Islet precursor cell (in vitro differentiated cells): ENCODE measurements around the gene PAK1.

Source experiments
- DNase-seq: peaks from one replicate; pipeline ENCODE4 v3.0.0-alpha.2; 2018

PAK1 gene

DNA sequence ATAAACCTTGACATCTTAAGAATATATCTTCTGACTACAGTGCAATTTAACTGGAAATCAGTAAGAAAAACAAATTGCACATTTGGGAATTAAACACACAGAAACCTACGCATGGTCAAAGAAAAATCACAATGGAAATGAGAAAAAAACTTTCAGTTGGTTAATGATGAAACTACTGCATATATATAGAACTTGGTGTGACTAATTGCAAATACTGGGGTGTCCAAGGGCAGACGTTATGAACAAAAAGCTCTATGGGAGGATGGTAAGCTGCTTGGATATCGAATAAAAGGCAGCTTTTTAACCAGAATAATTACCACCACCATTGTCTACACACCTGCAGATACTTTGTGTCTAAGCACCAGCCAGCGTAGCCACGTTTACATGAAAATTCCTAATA, 173.2 kb downstream of the PAK1 start:
- no peak for DNase-seq

DNA sequence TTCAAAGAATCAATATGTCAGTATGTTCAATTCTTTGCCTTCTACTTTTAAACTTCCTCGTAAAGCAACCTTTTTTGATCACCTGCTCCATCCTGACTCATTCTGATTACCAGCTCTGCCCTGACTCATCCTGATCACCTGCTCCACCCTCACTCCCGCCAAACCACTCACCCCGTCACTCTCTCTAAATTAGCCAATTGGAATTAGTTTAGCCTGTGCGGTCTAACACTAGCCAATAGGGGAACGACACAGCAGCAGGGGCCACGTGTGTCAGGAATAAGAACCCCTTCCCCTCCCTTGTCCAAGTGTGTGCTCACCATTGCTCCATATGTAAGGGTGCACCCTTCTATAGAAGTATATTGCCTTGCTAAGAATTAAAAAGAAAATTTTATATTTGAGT, 173.9 kb downstream of the PAK1 start:
- peak; percentile 63 for DNase-seq

DNA sequence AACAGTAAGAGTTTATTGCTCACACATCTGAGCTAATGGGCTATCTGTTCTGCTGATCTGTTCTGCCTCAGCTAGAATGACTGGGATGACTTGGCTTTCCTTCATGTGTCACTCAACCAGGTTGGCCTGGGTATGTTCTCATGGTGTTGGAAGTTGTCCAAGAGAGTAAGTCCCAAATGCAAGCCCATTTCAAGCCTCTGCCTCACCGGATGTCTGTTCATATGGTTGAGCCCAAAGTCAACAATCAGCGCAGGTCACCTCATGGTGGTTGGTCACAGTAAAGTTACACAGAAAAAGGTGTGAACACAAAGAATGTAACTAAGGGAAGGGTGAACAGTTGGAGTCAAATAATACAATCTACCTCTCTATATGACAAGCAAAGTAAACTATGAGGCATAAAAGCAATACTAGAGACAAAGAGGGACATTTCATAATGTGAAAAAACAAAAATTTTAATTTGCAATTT, 174.3 kb downstream of the PAK1 start:
- DNase-seq = no peak

DNA sequence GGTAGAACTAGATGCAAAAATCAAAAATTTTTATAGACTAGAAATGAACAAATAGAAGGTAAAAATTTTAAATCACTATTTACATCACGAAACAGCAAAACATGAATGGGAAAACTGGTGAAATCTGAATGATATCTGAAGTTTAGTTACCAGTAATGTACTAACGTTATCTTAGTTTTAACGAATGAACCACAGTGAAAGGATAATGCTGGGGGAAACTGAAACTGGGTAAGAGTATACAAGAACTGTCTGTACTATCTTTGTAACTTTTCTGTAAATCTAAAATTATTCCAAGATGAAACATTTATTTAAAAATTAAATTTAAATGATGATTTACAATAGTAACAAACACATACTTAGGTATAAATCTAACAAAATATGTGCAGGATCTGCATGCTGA, 179.9 kb downstream of the PAK1 start:
- DNase-seq = no peak

DNA sequence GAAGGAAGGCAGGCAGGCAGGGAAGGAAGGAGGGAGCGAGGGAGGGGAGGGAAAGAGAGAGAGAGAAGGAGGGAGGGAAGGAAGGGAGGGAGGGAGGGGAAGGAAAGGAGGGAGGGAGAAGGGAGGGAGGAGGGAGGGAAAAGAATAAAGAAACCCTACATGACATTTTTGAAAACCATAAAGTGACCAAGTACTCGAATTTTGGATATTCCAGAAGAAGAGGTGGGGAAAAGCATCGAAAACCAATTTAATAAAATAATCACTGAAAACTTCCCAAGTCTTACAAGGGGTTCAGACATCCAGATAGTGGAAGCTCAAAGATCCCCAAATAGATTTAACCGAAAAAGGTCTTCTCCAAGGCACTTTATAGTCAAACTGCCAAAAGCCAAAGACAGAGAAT, 184.2 kb downstream of the PAK1 start:
- DNase-seq = no peak

DNA sequence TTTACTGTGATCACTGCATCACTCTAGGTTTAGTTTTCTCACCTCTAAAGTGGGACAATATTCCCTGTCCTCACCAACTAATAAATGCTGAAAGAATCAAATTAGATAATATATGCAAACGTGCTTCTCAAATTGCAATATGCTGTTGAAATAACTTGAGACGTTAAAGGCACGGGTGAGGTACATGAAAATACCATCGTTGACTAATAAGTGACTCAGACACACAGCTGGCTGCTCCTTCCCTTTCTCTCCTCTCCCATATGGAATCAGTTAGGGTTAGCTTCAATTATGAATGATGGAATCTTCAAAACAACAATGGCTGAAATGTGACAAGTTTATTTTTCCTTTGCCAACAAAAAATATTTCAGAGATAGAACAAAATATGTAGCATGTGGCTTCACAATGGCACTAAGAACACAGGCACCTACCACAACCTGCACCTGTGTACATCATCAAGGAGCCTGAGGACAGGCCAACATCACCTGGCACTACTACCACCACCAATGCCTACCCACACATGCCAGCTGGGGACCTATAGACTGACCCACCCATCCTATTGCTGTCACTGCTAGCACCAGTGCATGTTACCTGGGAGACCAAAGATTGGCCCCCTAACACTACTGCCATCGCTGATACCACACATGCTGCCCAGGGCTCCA, 186.2 kb downstream of the PAK1 start:
- DNase-seq = no peak

DNA sequence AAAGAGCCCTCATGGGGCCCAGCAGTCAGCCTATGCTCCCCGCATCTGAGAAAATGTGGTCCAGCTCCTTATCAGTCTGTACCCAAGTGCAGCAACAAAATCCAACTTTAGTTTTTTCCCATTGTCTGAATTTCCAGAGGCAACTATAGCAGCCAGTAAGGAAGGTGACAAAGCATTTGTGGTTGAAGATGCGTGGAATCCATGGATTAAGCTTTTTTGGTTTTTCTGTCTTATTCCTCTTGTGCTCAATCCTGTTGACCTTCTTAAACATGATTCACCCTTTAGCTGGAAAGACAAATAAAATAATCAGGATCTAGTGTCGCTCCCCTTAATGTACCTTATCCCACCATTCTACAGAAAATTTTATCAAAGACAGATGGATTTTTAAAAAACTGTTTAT, 186.8 kb downstream of the PAK1 start:
- DNase-seq = no peak

DNA sequence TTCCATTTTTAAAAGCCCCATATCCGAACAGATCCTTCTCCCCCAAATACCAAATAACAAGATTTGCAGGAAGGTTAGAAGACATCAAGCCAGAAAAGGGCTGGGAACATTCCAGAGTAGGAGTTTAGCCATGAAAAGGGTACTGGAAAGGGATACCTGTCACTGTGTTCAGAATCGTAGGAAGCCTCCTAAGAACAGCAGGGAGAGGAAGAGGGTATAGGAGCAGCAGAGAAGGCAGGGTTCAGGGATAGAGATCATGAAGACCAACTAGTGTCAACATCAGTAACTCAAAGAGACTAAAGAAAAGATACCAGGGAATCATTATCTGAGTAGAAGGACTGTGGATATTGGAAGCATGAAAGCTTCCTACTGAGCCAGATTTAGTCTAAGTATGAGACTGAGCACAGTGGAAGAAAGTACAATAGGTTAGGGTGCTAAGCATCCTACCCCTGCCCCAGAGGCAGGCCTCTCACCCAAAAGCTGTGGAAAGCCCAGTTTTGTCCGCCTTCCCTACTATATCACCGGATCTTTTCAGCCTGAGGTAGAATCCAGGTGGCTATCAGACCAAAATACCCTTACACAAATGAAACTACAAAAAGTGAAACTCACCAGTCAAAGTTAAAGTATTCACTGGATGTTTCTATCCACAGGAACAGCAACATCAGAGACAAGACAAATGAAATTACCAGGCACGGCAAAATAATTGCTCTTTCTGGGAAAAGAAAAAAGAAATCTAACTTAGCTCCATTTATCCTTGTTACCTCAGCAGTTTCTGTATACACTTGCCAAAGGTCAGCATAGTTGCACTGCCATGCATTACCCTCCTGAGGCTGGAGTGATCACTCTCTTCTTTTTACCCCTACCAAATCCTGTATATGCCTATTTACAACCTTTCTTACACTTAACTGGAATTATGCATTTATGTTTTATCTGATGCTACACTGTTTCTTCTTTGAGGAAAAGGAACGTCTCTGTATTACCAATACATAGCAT, 189.1 kb downstream of the PAK1 start:
- no peak for DNase-seq

DNA sequence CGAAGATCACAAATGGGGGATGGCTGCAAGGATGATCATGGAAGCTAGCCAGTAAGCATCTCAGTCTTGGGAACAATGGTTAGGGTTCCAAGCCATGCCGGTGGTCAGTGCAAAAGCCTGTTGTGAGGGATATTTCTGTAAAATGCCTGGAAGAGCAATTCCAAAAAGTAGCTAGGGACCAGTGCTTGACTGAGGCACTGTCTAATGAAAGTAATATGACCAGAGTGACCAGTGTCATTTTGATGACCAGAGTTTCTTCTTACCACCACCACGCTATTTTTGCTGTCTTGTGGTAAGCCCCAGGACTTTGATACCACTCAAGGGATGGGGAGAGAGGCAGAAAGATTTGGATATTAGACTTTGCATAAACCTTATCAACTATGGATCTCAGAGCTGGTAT, 190.8 kb downstream of the PAK1 start:
- no peak for DNase-seq

DNA sequence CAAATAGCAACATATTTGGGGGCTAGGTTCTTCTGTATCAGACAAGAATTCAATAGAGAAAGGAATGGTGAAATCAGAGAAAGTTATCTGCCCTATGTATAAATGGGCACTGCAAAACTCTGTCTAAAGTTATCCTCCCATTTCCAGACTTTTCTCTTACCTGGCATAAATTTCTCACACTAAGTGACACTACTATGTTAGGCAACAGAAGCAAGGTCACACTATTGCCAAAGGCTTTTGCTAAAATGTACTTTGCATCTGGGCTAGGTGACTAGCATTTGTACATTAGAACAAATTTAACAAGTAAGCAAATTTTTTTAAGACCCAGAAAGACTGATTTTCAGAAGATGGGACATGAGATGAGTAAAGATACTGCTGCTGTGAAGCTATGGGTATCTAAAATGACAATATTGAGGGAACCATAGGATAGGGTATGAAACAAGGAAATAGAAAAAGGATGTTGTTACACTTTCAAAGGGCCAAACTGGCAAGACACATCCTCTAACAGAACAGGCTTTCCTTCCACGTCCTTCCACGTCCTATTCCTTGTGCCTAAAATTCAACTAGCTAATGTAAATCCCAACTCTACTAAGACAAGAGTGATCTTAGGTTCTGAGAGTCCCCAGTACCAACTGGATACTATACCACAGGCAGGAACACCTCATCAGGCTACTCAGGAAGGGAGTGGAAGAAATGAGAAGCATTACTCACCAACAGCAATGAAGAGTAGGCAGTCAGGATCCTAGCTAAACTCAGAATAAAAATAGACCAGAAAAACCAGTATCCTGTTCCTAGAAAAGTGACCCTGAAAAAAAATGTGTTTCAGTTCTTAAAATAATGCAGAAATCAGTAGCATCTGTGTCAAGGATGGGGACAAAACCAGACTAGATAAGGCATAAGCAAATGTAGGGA, 195.0 kb downstream of the PAK1 start:
- no peak for DNase-seq

DNA sequence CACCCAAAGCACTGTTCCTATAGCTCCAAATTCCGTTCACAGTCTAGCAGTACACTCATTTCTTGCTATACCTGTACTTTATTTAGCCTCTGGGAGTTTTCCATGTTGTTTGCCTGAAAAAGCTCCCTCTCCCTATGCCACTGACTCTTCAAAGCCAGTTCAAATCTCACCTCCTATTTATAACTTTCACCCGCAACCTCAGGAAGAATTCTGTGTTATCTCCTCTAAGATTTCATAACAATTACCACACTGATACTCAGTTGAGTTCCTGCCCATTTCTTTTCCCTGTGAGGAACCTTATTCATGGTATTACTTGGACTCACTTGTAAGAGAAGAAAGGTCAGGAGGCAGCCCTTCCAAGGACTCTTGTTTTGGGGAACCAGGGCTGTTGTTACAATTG, 197.6 kb downstream of the PAK1 start:
- no peak for DNase-seq
